HG02610 (cell line): ENCODE measurements around the gene CHCHD6.

Experiments used
- ATAC-seq: cut with Tn5 transposase; IDR thresholded peaks from one replicate; pipeline ENCODE4 v1.9.1; 2021; ENCODE audit warnings: mild to moderate bottlenecking, moderate library complexity; ENCODE audit not compliant: unreplicated experiment

The CHCHD6 gene

GRCh38 chr3:126986001-126986400, 282.0 kb downstream of the CHCHD6 start:
- no peak for ATAC-seq

GRCh38 chr3:126987129-126987528, 283.1 kb downstream of the CHCHD6 start:
- ATAC-seq: no peak

DNA sequence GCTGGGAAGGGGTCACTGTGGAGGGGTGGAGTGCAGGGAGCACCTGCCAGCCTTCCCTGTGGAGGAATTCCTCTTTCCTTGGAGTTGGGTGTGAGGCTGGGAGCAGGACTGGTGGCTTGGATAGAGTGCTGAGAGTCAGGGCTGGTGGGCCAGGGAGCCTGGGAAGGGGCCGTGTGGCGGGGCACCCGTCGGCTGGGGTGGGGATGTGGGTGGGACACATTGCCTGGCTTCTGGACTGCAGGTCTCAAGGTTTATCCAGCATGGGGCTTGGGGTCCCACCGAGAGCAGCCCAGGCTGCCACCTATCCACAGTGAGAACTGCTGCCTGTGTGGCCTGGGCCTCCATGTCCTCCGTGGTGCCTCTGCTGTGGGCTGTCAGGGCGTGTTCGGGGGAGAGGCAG, 283.6 kb downstream of the CHCHD6 start:
- no peak for ATAC-seq

- no peak for ATAC-seq
These were observed 284.5 kb downstream of the CHCHD6 start for GRCh38 chr3:126988451-126989021.

DNA sequence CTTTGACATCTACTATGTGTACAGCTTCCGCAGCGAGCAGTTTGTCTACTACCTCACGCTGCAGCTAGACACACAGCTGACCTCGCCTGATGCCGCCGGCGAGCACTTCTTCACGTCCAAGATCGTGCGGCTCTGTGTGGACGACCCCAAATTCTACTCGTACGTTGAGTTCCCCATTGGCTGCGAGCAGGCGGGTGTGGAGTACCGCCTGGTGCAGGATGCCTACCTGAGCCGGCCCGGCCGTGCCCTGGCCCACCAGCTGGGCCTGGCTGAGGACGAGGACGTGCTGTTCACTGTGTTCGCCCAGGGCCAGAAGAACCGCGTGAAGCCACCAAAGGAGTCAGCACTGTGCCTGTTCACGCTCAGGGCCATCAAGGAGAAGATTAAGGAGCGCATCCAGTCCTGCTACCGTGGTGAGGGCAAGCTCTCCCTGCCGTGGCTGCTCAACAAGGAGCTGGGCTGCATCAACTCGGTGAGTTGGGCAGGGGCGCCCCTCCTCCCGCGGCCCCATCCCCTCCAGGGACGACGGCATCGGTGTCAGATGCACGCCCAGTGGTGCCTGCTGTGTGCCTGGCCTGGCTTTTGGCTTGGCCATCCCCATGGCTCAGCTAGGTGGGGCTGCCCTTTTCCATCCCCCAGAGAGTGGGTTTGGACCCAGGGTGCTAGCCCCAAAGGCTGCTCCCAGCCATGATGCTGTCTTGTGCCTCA, 285.4 kb downstream of the CHCHD6 start:
- ATAC-seq: no peak

GRCh38 chr3:126990024-126990700, 286.1 kb downstream of the CHCHD6 start:
- ATAC-seq: no peak

GRCh38 chr3:126990890-126991289, 286.9 kb downstream of the CHCHD6 start:
- ATAC-seq: no peak

GRCh38 chr3:126991366-126992200, 287.5 kb downstream of the CHCHD6 start:
- ATAC-seq: no peak

GRCh38 chr3:126992216-126992615, 288.2 kb downstream of the CHCHD6 start:
- no peak for ATAC-seq

GRCh38 chr3:126992776-126993175, 288.7 kb downstream of the CHCHD6 start:
- no peak for ATAC-seq

GRCh38 chr3:126993436-126993835, 289.4 kb downstream of the CHCHD6 start:
- ATAC-seq: no peak

DNA sequence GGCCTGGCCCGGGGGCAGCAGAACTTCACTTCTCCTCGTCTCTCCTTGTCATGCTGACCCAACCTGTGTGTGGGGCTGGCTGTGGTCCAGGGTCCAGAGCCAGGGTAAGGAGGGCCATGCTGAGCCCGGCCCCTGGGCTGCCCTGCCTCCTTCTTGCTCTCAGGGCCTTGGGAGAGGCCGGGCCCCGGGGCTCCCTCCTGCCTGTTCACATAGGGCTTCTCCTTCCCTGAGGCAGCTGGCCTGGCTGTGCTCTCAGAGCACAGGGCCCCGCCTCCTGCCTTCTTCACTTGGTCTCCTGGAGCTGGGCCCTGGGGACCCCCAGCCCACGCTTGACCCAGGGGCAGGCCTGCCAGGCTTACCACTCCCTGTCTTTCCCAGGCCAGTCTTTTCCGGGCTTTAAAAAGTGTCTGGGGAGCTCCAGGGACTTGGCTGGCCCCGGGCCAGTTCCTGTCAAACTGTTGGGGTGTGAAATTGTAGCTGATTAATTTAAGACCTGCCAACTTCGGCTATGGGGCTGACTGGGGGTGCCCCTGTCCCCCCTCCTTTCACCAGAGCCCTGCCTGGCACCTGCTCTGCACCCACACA, 290.7 kb downstream of the CHCHD6 start:
- ATAC-seq: no peak

GRCh38 chr3:126995254-126995780, 291.3 kb downstream of the CHCHD6 start:
- ATAC-seq: no peak

GRCh38 chr3:126995926-126996512, 292.0 kb downstream of the CHCHD6 start:
- no peak for ATAC-seq

GRCh38 chr3:126996905-126997304, 292.9 kb downstream of the CHCHD6 start:
- ATAC-seq: no peak

GRCh38 chr3:126997455-126998038, 293.5 kb downstream of the CHCHD6 start:
- ATAC-seq: no peak

GRCh38 chr3:126998320-126998719, 294.3 kb downstream of the CHCHD6 start:
- no peak for ATAC-seq

DNA sequence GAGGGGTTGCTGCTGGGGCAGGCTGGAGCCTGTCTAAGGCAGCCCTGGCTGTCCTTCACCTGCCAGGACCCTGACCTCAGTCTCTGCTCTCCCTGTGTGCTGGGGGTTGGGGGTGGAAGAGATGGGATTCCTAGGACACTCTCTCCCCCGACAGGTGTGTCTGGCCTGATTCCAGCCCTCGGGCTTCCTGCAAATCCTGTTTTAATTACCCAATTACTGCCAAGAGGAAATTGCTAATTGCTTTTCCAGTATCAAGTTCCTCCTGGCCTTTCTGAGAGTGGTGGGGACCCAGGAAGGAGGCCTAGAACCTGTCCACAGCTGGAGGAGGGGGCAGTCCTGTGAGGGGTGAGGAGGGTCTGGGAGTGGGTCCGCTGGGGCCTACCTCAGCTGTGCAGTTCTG, 294.7 kb downstream of the CHCHD6 start:
- ATAC-seq: no peak

DNA sequence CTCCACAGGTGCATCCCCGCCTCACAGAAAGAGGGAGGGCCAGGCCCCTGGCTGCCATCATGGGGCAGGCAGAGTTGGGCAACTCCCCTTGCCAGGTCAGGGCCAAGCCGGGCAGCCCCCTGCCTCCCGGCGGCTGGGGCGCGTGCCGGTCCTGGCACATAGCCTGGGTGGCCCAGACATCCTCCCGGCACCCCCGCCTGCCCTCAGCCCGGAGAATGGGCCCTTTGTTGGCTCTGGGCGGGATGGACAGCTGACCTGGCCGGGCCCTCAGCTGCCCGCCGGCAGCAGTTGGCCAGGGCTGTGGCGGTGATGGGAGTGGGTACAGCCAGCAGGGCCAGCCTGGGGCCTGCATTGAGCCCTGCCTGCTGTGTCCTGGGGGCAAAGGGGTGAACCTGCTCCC, 295.3 kb downstream of the CHCHD6 start:
- no peak for ATAC-seq

GRCh38 chr3:127000119-127000518, 296.1 kb downstream of the CHCHD6 start:
- ATAC-seq: no peak
